Measurements from ENCODE around the gene PPIP5K2. TPM values are rescaled to one million over a fixed set of nuclear protein-coding genes. Genes with fewer than 3 reads are reported as not detected.

The PPIP5K2 gene
- total and polyA plus RNA-seq, 2 donors (not counting 3 experiments of a cell fraction or from before 2014, with no cell fraction given), result 20.8 to 69.4 TPM

DNA sequence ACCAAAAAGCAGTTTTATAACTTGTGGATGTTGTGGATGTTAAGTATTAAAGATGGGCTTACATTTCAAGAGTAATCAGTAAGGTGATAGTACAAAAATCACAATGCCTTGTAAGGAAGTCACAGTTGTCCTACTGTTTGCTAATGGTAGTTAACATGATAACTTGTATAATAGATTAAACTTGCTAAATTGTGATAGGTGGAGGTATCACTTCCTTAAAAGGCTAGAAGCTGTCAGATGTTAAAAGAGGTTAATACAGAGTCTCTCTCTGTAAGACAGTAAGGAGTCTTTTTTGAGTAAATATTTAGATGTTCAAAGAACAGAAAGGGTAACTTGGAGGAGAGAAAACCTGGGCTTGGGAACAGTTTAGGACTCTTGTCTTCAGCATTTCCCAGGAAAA, 124.3 kb downstream of the PPIP5K2 start:
- intact Hi-C loops (cut with micrococcal nuclease), result no loop called here
- Histone ChIP-seq H3K36me3 (ENCODE audit: control insufficient read depth in 2 of 2, extremely low read depth in 1 of 2, insufficient read depth in 2 of 2, low read length in 2 of 2) (no peaks in the 10 kb centered on the region), H3K27ac (ENCODE audit: insufficient read depth, low read depth, low read length) (no peak overlapping the region), H2AFZ (ENCODE audit: low read depth, low read length) (no peak overlapping the region), H3K9me1 (replicated peaks; ENCODE audit: control insufficient read depth, extremely low read depth, insufficient read depth, low read length) (no peaks in the 10 kb centered on the region), H3K4me2 (ENCODE audit: insufficient read depth, low read length) (no peak overlapping the region), H3K9ac (replicated peaks; ENCODE audit: extremely low read depth, insufficient read depth, low read length) (no peak overlapping the region), H3K79me2 (ENCODE audit: control insufficient read depth, insufficient read depth, low read length) (no peaks in the 10 kb centered on the region), H3K4me3 (replicated peaks in 1 of 3; ENCODE audit: insufficient read depth in 1 of 3, low read depth in 1 of 3, low read length in 3 of 3) (no peak overlapping the region), H4K20me1 (replicated peaks; ENCODE audit: control insufficient read depth, extremely low read depth, insufficient read depth, low read length) (no peaks in the 10 kb centered on the region), H3K9me3 (replicated peaks; ENCODE audit: control insufficient read depth, insufficient read depth, low read length) (no peaks in the 10 kb centered on the region), H3K4me1 (ENCODE audit: control insufficient read depth, extremely low read depth, insufficient read depth, low read length) (no peaks in the 10 kb centered on the region), H3K27me3 (ENCODE audit: control insufficient read depth in 2 of 2, insufficient read depth in 2 of 2, low read length in 2 of 2) (peaks cover 2 to 11% of the 10 kb centered on the region in 2 experiments)
- dilution Hi-C loops (cut with MboI; ENCODE audit: extremely low pct_ligation_motif_present, low sequenced_read_pairs), result no loop called here
- BruUV-seq (replicated peaks), result no TSS peak
- CTCF ChIA-PET, result interaction anchor here (1.2 kb wide), 1 partner anchor 231 kb away, joined by 3 read pairs; no protein-coding TSS in a partner anchor
- FAIRE-seq, result no peak
- no peak for DNase-seq (ENCODE audit: low read depth, low spot score)
- POLR2A ChIA-PET, result no interaction called here
- TF ChIP-seq FOS (IDR thresholded peaks at IDR 0.05; ENCODE audit: borderline replicate concordance, insufficient read depth, low read length) (no peak), MYC (IDR thresholded peaks at IDR 0.05; ENCODE audit: low read depth, low read length) (no peak), POLR2AphosphoS5 (IDR thresholded peaks at IDR 0.05; ENCODE audit: insufficient read depth, low read depth, low read length) (no peak), GATA2 (IDR thresholded peaks at IDR 0.05; ENCODE audit: insufficient read depth, insufficient read length, low read depth, low read length) (no peak), POLR2A (IDR thresholded peaks at IDR 0.05; ENCODE audit: low read depth, low read length) (no peak)
- TF ChIP-seq, protein P1, sequence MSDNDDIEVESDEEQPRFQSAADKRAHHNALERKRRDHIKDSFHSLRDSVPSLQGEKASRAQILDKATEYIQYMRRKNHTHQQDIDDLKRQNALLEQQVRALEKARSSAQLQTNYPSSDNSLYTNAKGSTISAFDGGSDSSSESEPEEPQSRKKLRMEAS (IDR thresholded peaks at IDR 0.05; ENCODE audit: insufficient read depth, insufficient read length), result no peak
- TF ChIP-seq, protein P2, sequence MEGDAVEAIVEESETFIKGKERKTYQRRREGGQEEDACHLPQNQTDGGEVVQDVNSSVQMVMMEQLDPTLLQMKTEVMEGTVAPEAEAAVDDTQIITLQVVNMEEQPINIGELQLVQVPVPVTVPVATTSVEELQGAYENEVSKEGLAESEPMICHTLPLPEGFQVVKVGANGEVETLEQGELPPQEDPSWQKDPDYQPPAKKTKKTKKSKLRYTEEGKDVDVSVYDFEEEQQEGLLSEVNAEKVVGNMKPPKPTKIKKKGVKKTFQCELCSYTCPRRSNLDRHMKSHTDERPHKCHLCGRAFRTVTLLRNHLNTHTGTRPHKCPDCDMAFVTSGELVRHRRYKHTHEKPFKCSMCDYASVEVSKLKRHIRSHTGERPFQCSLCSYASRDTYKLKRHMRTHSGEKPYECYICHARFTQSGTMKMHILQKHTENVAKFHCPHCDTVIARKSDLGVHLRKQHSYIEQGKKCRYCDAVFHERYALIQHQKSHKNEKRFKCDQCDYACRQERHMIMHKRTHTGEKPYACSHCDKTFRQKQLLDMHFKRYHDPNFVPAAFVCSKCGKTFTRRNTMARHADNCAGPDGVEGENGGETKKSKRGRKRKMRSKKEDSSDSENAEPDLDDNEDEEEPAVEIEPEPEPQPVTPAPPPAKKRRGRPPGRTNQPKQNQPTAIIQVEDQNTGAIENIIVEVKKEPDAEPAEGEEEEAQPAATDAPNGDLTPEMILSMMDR (IDR thresholded peaks at IDR 0.05; ENCODE audit: extremely low read depth in 1 of 2, insufficient read depth in 1 of 2, low read depth in 1 of 2, low read length in 2 of 2), result no peak
